Measurements from ENCODE around the gene TRIM66. TPM values are rescaled to one million over a fixed set of nuclear protein-coding genes. Genes with fewer than 3 reads are reported as not detected.

Gene TRIM66
- total RNA-seq, 2 donors from 2014 or later: 10.2 to 18.1 TPM

DNA sequence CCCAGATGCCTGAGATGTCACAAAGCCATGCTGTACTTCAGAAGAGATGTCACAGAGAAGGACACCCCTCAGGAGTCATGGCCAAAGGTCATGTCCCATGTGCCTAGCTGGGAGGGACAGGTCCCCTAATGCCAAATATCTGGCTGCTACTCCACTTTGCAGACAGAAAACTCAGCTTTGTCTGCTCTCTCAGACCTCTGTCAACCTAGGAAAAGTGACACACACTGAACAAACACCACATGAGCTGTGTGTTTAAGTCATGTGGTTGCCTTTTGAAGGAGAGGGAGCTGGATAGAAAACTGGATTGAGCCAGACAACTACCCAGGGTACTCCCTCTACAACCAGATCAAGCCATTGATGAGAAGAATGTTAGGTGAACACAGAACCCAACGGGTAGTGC, 3.5 kb downstream of the TRIM66 start:
- no peak overlapping the region for H3K27ac ChIP-seq
- ATAC-seq (ENCODE audit: insufficient number of reproducible peaks, low FRiP score, low read depth) (no peak), DNase-seq (ENCODE audit: low spot score) (no peak)
- H3K27me3 ChIP-seq (replicated peaks; ENCODE audit: insufficient read depth): no peaks in the 10 kb centered on the region
- no peak for TF ChIP-seq CTCF (IDR thresholded peaks at IDR 0.05)
- no peak overlapping the region for H3K4me3 ChIP-seq
- H3K4me1 ChIP-seq (ENCODE audit: control insufficient read depth in 1 of 2, low read depth in 2 of 2): peaks cover 5 to 18% of the 10 kb centered on the region in 2 donors
- no peaks in the 10 kb centered on the region for H3K9me3 ChIP-seq
- H3K36me3 ChIP-seq: peaks cover 2% of the 10 kb centered on the region

- ATAC-seq (ENCODE audit: insufficient number of reproducible peaks, low FRiP score, low read depth) (no peak), DNase-seq (ENCODE audit: low spot score) (no peak)
- no peaks in the 10 kb centered on the region for H3K36me3 ChIP-seq
- H3K27me3 ChIP-seq (replicated peaks; ENCODE audit: insufficient read depth): no peaks in the 10 kb centered on the region
- H3K4me3 ChIP-seq: no peak overlapping the region
- H3K4me1 ChIP-seq (ENCODE audit: control insufficient read depth in 1 of 2, low read depth in 2 of 2): peaks cover 7 to 11% of the 10 kb centered on the region in 2 donors
- H3K27ac ChIP-seq: no peak overlapping the region
- no peak for TF ChIP-seq CTCF (IDR thresholded peaks at IDR 0.05)
- H3K9me3 ChIP-seq: no peaks in the 10 kb centered on the region
Observed at GRCh38 chr11:8676458-8676857, 6.0 kb downstream of the TRIM66 start.

GRCh38 chr11:8674859-8675258, 7.6 kb downstream of the TRIM66 start:
- Histone ChIP-seq H3K36me3 (no peaks in the 10 kb centered on the region), H3K27ac (no peak overlapping the region), H3K9me3 (no peaks in the 10 kb centered on the region), H3K27me3 (replicated peaks; ENCODE audit: insufficient read depth) (no peaks in the 10 kb centered on the region), H3K4me1 (ENCODE audit: control insufficient read depth in 1 of 2, low read depth in 2 of 2) (peaks cover 7 to 16% of the 10 kb centered on the region in 2 donors), H3K4me3 (no peak overlapping the region)
- ATAC-seq (ENCODE audit: insufficient number of reproducible peaks, low FRiP score, low read depth): no peak
- no peak for TF ChIP-seq CTCF (IDR thresholded peaks at IDR 0.05)
- DNase-seq (ENCODE audit: low spot score): no peak

DNA sequence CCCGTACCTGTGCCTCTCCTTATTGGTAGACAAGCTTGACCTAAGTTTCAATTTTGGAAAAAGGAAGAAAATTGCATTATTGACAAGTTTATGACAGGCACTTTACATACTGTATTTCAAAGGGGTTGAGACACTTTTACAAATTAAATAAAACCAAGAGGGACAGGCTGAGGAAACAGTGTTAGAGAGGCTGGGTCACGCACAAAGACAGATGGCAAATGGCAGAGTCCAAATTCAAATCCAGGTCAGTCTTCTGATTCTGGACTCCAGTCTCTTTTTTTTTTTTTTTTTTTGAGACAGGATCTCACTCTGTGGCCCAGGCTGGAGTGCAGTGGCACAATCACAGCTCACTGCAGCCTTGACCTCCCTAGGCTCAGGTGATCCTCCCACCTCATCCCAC, 10.1 kb downstream of the TRIM66 start:
- no peaks in the 10 kb centered on the region for H3K9me3 ChIP-seq
- no peaks in the 10 kb centered on the region for H3K36me3 ChIP-seq
- no peak for TF ChIP-seq CTCF (IDR thresholded peaks at IDR 0.05)
- no peak for DNase-seq (ENCODE audit: low spot score)
- H3K4me3 ChIP-seq: no peak overlapping the region
- peak overlapping the region; percentile 66 to 78 for H3K27ac ChIP-seq
- H3K4me1 ChIP-seq (ENCODE audit: control insufficient read depth in 1 of 2, low read depth in 2 of 2): peaks cover 7 to 16% of the 10 kb centered on the region in 2 donors
- H3K27me3 ChIP-seq (replicated peaks; ENCODE audit: insufficient read depth): no peaks in the 10 kb centered on the region
- no peak for ATAC-seq (ENCODE audit: insufficient number of reproducible peaks, low FRiP score, low read depth)

GRCh38 chr11:8671651-8672062, 10.8 kb downstream of the TRIM66 start:
- peak overlapping the region; percentile 66 to 78 for H3K27ac ChIP-seq
- H3K36me3 ChIP-seq: no peaks in the 10 kb centered on the region
- H3K9me3 ChIP-seq: no peaks in the 10 kb centered on the region
- TF ChIP-seq CTCF (IDR thresholded peaks at IDR 0.05): no peak
- ATAC-seq (ENCODE audit: insufficient number of reproducible peaks, low FRiP score, low read depth) (no peak), DNase-seq (ENCODE audit: low spot score) (peak; percentile 28)
- H3K27me3 ChIP-seq (replicated peaks; ENCODE audit: insufficient read depth): no peaks in the 10 kb centered on the region
- H3K4me1 ChIP-seq (ENCODE audit: control insufficient read depth in 1 of 2, low read depth in 2 of 2): peaks cover 7 to 16% of the 10 kb centered on the region in 2 donors
- H3K4me3 ChIP-seq: no peak overlapping the region

Measured in thoracic aorta (tissue), 2 donors.